ENCODE data around the gene SLK.

- no peak for TF ChIP-seq POLR2AphosphoS5 (IDR thresholded peaks at IDR 0.05)
- TF ChIP-seq CTCF (IDR thresholded peaks at IDR 0.05), result no peak
- TF ChIP-seq POLR2A (IDR thresholded peaks at IDR 0.05; ENCODE audit: low read depth), result no peak
Observed at GRCh38 chr10:103928784-103929183, 38.2 kb upstream of the SLK start.
